Sigmoid colon (tissue), 7 donors: ENCODE results near the gene CFAP20DC. TPM values are rescaled to one million over a fixed set of nuclear protein-coding genes. Genes with fewer than 3 reads are reported as not detected.

Experiments used
- DNase-seq: peaks from one replicate; pipeline ENCODE4 v3.0.0-alpha.2; 2019
- H3K27ac ChIP-seq, 4 donors: fragments of 200-600 bp; sonication (generic); one replicate each; pipeline ENCODE4 v1.5.1; 2016 to 2019; ENCODE audit warnings: mild to moderate bottlenecking in 1 of 4
- H3K27me3 ChIP-seq, 3 donors: fragments of 200-600 bp; sonication (generic); one replicate each; pipeline ENCODE4 v1.5.1; 2019; ENCODE audit warnings: mild to moderate bottlenecking in 1 of 3
- H3K36me3 ChIP-seq, 4 donors: fragments of 200-600 bp; sonication (generic); one replicate each; pipeline ENCODE4 v1.5.1; 2016 to 2019
- H3K4me1 ChIP-seq, 4 donors: fragments of 200-600 bp; sonication (generic); one replicate each; pipeline ENCODE4 v1.5.1; 2017 to 2019
- H3K4me3 ChIP-seq, 4 donors: fragments of 200-600 bp; sonication (generic); one replicate each; pipeline ENCODE4 v1.5.1; 2017 to 2019; ENCODE audit warnings: mild to moderate bottlenecking in 2 of 4, moderate library complexity in 1 of 4
- H3K9me3 ChIP-seq, 4 donors: fragments of 200-600 bp in 3 of 4; sonication (generic) in 3 of 4; one replicate each; pipeline versions ENCODE4 v1.5.1 to v1.6.1; 2013 to 2019
- CTCF ChIP-seq, 4 experiments: fragments of 450-650 bp in 3 of 4; fragments of 200-600 bp in 1 of 4; IDR thresholded peaks; one replicate each; pipeline ENCODE4 v1.5.1; 2016 to 2019; ENCODE audit warnings: antibody characterized with exemption in 4 of 4, mild to moderate bottlenecking in 3 of 4, moderate library complexity in 2 of 4
- EP300 ChIP-seq, 4 donors: sonication (generic); formaldehyde crosslinking; IDR thresholded peaks; one replicate each; pipeline ENCODE4 v1.6.1; 2017; ENCODE audit warnings: antibody characterized with exemption in 4 of 4
- POLR2A ChIP-seq, 2 donors: fragments of 450-650 bp; IDR thresholded peaks; one replicate each; pipeline ENCODE4 v1.6.1; 2016; ENCODE audit warnings: antibody characterized with exemption in 2 of 2, mild to moderate bottlenecking in 2 of 2, moderate library complexity in 2 of 2
- POLR2AphosphoS5 ChIP-seq, 4 donors: sonication (generic); formaldehyde crosslinking; IDR thresholded peaks; one replicate each; pipeline ENCODE4 v1.6.1; 2017; ENCODE audit warnings: antibody characterized with exemption in 4 of 4
- WGBS, 2 donors: extraction: QIAGEN DNeasy Blood & Tissue Kit; methylation state at CpG; one replicate each; pipeline ENCODE4 v1.1.7; 2013; 5-methylcytosine and 5-hydroxymethylcytosine counted together
- intact Hi-C: fragments of 100-400 bp; cut with DNase I; formaldehyde crosslinking; loops from one replicate; pipeline ENCODE4 v1.15.1; 2023
- polyA plus RNA-seq, 3 donors: library from polyadenylated mRNA; stranded (reverse); fragments of 200-250 nt; gene quantifications; one replicate each; pipeline ENCODE4 v1.2.3, GENCODE V29; 2013
- total RNA-seq, 4 donors: library from RNA; depleted of rRNA; stranded (reverse); fragments of >200 nt; gene quantifications; one replicate each; pipeline ENCODE4 v1.1.0, GENCODE V29; 2016
- donor health status: healthy with polysubstance abuse.
- donor health status: Bipolar disorder and iron deficiency.
- donor health status: healthy.

Gene CFAP20DC
- total and polyA plus RNA-seq, 7 donors: under 0.01 to 0.83 (median 0.37) TPM; not detected in 1

GRCh38 chr3:58994746-58995330 is 55.0 kb downstream of the CFAP20DC start:
- 18 to 24% methylated on average over 6 of the region's 6 CpGs for WGBS, 2 donors
- H3K4me3 ChIP-seq: no peak overlapping the region
- intact Hi-C loops: no loop called here
- no peaks in the 10 kb centered on the region for H3K4me1 ChIP-seq
- no peak for DNase-seq
- H3K27ac ChIP-seq: no peak overlapping the region
- TF ChIP-seq POLR2AphosphoS5 (IDR thresholded peaks at IDR 0.05) (no peak), EP300 (IDR thresholded peaks at IDR 0.05) (no peak), POLR2A (IDR thresholded peaks at IDR 0.05) (no peak), CTCF (IDR thresholded peaks at IDR 0.05) (peak in 2 of 4 experiments; percentile 14 to 28)
- H3K9me3 ChIP-seq: no peaks in the 10 kb centered on the region
- H3K27me3 ChIP-seq: no peaks in the 10 kb centered on the region
- no peaks in the 10 kb centered on the region for H3K36me3 ChIP-seq

- Histone ChIP-seq H3K4me3 (no peak overlapping the region), H3K4me1 (no peaks in the 10 kb centered on the region), H3K9me3 (no peaks in the 10 kb centered on the region), H3K36me3 (no peaks in the 10 kb centered on the region), H3K27me3 (no peaks in the 10 kb centered on the region), H3K27ac (no peak overlapping the region)
- TF ChIP-seq EP300 (IDR thresholded peaks at IDR 0.05) (no peak), CTCF (IDR thresholded peaks at IDR 0.05) (no peak), POLR2AphosphoS5 (IDR thresholded peaks at IDR 0.05) (no peak), POLR2A (IDR thresholded peaks at IDR 0.05) (no peak)
- DNase-seq: no peak
- 94 to 95% methylated on average over 2 of the region's 2 CpGs for WGBS, 2 donors
- intact Hi-C loops: no loop called here
Observed at GRCh38 chr3:58993547-58993946, 56.3 kb downstream of the CFAP20DC start.

GRCh38 chr3:58991623-58992022 is 58.2 kb downstream of the CFAP20DC start:
- no peaks in the 10 kb centered on the region for H3K27me3 ChIP-seq
- H3K36me3 ChIP-seq: no peaks in the 10 kb centered on the region
- no peak overlapping the region for H3K27ac ChIP-seq
- DNase-seq: no peak
- H3K4me1 ChIP-seq: no peaks in the 10 kb centered on the region
- no peak for TF ChIP-seq CTCF (IDR thresholded peaks at IDR 0.05)
- TF ChIP-seq POLR2AphosphoS5 (IDR thresholded peaks at IDR 0.05): no peak
- TF ChIP-seq EP300 (IDR thresholded peaks at IDR 0.05): no peak
- TF ChIP-seq POLR2A (IDR thresholded peaks at IDR 0.05): no peak
- H3K4me3 ChIP-seq: no peak overlapping the region
- 94 to 95% methylated on average over 5 of the region's 5 CpGs for WGBS, 2 donors
- H3K9me3 ChIP-seq: no peaks in the 10 kb centered on the region
- intact Hi-C loops: no loop called here

GRCh38 chr3:58991026-58991425 is 58.8 kb downstream of the CFAP20DC start:
- Histone ChIP-seq H3K4me3 (no peak overlapping the region), H3K4me1 (no peaks in the 10 kb centered on the region), H3K36me3 (no peaks in the 10 kb centered on the region), H3K27me3 (no peaks in the 10 kb centered on the region), H3K27ac (no peak overlapping the region), H3K9me3 (no peaks in the 10 kb centered on the region)
- no peak for TF ChIP-seq POLR2AphosphoS5 (IDR thresholded peaks at IDR 0.05)
- no peak for TF ChIP-seq CTCF (IDR thresholded peaks at IDR 0.05)
- no peak for TF ChIP-seq EP300 (IDR thresholded peaks at IDR 0.05)
- TF ChIP-seq POLR2A (IDR thresholded peaks at IDR 0.05): no peak
- intact Hi-C loops: no loop called here
- no peak for DNase-seq

- no peaks in the 10 kb centered on the region for H3K36me3 ChIP-seq
- no peak for DNase-seq
- H3K9me3 ChIP-seq: no peaks in the 10 kb centered on the region
- no peaks in the 10 kb centered on the region for H3K4me1 ChIP-seq
- no peak overlapping the region for H3K27ac ChIP-seq
- H3K27me3 ChIP-seq: no peaks in the 10 kb centered on the region
- TF ChIP-seq POLR2A (IDR thresholded peaks at IDR 0.05) (no peak), POLR2AphosphoS5 (IDR thresholded peaks at IDR 0.05) (no peak), EP300 (IDR thresholded peaks at IDR 0.05) (no peak), CTCF (IDR thresholded peaks at IDR 0.05) (no peak)
- intact Hi-C loops: no loop called here
- no peak overlapping the region for H3K4me3 ChIP-seq
Observed at GRCh38 chr3:58989955-58990354, 59.9 kb downstream of the CFAP20DC start.
